ACHN (cell line): ENCODE data around the gene TAS2R60.
A peak's percentile ranks its signal among the peaks of the same experiment; 100 is the strongest.
"Not testable (repeated sequence)": the region's sequence is repeated elsewhere in the genome, so short reads cannot be mapped to it uniquely, and the experiment has no call there.

Experiments used
- DNase-seq: peaks from one replicate; pipeline ENCODE4 v3.0.0-alpha.2; 2015
- in situ Hi-C: cut with HindIII; loops from 2 replicates; pipeline ENCODE4 v1.10.0; 2017; ENCODE audit warnings: low sequenced_read_pairs, low pct_ligation_motif_present, low pct_unique_long_range_greater_than_20kb

TAS2R60 gene

DNA sequence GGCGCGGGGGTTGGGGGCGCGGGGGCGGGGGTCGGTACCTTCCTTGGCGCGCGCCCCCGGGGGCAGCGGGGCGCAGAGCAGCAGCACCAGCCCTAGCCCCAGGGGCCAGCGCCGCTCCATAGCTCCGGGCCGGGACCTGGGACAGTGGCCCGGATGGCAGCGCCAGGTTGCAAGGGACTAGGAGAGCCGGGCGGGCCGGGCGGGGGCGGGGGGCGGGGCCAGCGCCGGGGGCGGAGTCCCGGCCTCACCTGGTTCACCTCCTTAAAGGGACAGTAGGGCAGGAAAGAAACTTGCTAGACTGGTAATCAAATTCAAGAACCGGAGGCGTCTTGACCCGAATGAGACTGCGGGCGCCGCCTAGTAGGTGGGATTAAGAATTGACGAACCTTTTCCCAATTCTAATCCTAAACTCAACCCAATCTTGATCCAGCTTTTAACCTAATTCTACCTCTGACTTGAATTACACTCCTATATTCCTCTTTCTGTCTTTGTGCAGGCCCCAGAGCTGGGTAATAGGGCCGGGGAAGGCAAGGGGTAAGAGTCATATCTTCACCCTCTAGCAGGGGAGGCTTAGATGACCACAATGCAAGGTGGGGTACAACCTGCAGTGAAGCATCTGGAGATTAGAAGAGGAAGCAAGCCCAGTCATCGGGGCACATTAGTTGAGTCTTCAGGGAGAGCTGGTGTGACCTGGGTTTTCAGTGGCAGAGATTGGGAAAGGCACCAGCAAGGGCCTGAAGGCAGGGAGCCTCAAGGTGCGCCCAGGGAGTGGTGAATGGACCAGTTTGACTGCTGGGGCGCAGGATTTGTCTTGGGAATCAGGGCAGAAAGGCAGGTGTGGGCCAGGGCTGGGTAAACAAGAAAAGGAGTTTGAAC is 34.3 kb upstream of the TAS2R60 start, which contains the start of gene EPHA1:
EPHA1 (minus strand) TSS at position 171 of the 876 bp plus-strand sequence; CDS start at position 120, 51 bp downstream.
- in situ Hi-C loops = no loop called here

DNA sequence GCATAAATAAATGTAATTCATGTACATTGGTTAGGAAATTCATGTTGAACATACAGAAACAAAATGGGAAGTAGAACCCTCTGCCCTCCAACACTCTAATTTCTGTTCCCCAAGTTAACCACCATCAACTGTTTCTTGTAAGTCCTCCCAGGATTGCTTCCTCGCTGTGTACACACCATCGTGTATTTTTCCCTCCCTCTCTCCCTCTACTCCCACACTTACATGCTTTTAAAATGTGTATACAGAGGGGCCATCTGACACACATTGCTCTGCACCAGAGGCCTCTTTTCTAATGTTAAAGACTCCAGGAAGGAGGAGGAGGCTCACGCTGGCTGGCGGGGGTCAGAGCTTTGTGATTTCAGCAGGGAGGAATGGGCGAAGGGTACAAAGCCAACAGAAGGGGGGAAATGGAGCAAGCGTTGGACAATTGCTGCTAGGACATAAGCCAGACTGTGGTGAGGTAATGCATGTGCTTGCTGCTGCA is 32.7 kb upstream of the TAS2R60 start:
- in situ Hi-C loops = no loop called here
- DNase-seq = no peak

More for the DNA sequence above, 34.3 kb upstream of the TAS2R60 start, which contains the start of gene EPHA1:
- DNase-seq = no peak

DNA sequence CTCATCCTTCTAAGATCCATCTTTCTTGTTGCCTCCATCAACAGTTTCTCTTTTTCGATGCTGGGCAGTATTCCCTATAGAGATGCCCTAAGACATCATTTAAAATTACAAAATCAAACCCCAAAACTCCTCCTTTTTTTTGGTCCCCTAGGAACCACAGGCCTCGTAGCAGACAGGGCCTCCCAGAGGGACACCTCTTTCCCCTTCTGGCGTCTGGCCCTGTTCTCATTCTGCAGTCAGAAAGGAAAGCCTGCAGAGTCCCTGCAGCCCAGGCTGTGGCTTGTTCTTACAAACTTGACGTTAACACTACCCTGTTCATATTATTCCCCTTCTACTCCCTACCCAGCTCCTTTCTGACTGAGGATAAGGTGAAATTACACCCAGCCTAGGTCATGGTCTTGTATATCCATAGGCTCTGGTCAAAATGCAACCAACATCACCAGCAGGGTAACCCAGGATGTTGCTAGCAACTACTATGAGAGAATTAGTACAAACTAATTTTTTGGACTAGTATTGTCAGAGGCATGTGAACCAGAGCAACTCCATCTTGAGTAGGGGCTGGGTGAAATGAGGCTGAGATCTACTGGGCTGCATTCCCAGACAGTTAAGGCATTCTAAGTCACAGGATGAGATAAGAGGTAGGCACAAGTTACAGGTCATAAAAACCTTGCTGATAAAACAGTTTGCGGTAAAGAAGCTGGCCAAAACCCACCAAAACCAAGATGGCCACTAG is 31.1 kb upstream of the TAS2R60 start:
- DNase-seq = no peak
- in situ Hi-C loops = no loop called here

DNA sequence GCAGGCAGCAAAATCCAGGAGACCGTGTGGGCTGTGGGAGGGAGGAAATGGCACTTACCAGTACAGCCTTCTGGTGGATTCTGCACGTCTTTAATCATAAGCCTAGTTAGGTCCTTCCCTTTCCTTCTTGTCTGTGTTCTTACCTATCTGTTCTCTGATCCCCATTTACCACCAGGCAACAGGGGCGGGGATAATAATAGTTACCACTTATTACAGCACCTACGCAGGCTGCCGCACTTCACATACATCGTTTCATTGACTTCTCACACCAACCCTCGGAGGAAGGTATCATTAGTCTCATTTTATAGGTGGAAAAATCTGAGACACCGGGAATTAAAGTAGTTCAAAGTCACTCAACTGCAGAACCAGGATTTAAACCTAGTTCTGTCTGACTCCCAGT is 30.1 kb upstream of the TAS2R60 start:
- in situ Hi-C loops = no loop called here

DNA sequence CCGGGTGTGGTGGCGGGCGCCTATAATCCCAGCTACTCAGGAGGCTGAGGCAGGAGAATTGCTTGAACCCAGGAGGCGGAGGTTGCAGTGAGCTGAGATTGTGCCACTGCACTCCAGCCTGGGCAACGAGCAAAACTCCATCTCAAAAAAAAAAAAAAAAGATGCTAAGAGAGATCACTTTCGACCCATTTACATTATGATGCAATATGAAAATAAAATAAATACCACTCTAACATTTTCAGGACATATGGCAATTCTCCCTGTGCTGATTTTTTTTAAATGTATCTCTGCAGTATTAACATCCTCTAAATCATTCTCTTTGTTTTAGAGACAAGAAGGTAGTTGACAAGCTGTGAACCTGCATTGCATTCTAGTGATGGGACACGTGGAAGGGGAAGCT is 28.0 kb upstream of the TAS2R60 start:
- in situ Hi-C loops, DNase-seq: not testable (repeated sequence)

More for the DNA sequence above, 30.1 kb upstream of the TAS2R60 start:
- no peak for DNase-seq

DNA sequence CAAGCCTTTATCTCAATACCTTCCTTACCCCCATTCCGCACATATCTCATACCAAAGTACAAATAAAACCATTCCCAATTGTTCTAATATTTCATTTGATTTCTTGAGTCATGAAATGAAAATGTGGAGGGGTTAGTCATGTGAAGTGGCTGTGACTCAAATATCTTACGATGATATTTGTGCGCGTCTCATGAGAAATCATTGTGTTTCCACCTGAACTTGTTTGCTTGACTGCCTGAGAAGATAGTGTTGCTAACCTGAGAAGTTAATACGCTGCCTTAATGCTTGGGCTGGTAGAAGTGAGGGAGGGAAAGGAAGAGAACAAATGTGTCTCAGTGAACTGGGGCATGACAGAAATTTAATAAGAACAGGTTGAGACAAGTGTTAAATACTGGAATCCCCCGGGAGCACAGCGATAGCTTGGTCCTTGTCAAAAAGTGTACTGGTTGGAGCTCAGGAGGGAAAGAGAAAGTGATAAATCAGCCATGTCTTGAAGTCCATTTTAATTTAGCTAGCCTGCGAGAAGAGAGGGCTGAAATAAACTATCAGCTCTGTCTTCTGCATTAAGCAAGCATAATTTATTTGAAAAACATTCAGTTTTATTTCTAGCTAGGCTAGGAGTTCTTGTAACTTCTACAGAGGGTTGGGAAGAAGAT is 27.4 kb upstream of the TAS2R60 start:
- DNase-seq = peak; percentile 22
- in situ Hi-C loops = no loop called here

DNA sequence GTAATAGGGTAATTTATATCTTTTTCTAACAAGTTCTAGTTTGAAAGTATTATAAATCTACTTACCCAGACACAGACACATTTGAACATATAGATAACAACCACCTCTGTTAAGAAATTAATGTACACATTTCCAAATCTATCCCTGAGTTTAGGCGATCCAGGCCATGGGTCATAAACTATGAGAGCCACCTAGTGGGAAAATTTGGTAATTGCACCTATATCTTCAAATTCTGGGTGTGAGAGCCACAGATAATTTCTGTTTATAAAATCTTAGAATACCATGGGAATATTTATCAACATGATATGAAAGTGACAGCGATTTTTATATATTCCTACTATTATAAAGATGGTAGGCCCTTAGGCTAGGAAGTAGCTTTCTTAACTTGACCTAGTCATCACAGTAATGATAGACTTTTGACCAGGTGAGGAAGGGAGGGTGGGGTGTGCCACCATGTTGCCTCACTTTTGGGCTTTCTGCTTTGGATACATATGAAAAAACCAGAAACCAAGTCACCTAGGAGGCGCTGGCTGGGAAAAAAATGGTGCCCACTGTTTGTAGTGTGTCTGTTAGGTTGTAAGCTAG is 26.6 kb upstream of the TAS2R60 start:
- in situ Hi-C loops = no loop called here

DNA sequence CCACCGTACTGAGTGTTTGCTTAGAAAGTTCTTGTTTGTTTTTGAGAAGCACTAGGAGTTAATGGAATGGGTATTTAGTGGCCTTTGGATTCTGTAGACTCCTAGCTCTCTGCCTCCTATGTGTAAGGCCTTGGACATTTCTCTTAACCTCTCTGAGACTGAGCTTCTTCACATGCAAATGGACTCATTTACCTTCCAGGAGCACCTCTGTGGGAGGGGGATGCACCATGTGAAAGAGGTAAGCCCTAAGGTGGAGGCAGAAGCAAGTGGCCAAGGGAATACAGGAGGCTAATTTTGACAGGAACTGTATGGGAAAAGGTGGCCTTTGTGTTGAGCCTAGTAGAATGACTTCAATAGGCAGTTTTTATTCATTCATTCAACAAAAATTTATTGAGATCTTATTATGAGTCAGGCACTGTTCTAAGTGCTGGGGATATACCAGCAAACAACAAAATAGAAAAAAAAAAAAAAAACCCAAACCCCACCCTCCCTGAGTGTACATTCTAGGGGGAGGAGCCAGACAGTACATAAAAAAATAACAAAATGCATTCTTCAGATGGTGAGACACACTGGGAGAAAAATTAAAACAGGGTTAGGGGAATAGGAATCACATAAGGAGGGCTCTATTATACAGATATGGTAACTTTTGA is 25.4 kb upstream of the TAS2R60 start:
- in situ Hi-C loops = no loop called here
- DNase-seq = no peak

More for the DNA sequence above, 26.6 kb upstream of the TAS2R60 start:
- peak; percentile 66 for DNase-seq

DNA sequence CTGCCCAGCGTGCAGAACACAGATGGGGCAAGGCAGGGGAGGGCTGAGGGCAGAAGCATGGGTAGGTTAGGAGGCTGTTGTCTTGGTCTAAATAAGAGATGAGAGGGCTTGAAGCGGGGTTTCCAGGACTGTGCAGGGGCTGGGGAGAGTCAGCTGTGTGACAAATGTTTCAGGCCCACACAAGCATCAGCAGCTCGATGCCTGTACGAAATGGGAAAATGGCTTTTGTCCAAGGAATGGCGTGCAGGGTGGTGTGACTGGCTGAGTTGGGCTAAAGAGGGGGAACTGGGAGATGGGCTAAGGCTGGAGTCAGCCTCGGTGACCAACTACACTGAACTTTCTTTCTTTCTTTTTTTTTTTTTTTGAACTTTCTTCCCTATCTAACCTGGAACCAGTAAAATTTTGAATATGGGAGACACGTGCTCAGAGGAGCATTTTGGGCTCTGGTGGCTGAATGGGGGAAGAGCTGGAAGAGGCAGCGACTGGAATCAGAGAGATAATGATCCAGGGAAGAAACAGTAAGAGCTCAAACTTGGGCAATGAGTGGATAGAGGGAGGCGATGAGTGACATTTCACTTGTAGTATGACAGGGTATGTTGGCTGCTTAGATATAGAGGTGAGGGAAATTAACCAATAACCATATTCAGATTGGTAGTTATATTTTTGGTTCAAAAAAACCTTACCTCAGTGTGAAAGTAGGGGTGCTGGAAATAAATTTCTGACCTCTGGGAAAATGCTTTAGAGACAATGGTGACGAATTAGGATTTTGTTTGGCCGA is 24.4 kb upstream of the TAS2R60 start:
- in situ Hi-C loops = no loop called here
- DNase-seq = no peak

DNA sequence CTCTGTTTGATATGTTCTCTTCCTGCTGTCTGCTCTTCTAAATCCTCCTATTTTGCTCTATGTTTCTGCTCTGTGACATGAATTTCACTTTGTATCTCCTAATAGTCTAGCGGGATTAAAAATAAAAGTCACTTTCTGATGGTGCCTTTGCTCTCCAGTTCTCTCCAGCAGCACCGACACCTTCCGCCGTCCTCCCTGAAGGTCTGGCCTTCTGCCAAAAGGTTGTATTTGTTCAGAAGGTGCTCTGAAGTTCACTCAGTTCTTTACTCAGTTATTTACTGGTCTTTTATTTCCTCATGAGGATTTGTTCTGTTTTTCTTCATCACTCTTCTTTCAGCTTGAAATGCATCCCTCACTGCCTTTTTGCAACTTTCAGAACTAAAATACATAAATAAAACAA is 23.4 kb upstream of the TAS2R60 start:
- no peak for DNase-seq
- in situ Hi-C loops = no loop called here

DNA sequence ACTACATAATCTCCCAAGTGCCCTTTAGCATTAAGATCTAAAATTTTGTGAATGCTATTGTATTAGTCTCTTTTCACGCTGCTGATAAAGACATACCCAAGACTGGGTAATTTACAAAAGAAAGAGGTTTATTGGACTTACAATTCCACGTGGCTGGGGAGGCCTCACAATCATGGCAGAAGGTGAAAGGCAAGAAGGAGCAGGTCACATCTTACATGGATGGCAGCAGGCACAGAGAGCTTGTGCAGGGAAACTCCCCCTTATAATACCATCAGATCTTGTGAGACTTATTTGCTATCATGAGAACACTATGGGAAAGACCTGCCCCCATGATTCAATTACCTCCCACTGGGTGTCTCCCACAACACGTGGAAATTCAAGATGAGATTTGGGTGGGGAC is 22.6 kb upstream of the TAS2R60 start:
- DNase-seq, in situ Hi-C loops: not testable (repeated sequence)

DNA sequence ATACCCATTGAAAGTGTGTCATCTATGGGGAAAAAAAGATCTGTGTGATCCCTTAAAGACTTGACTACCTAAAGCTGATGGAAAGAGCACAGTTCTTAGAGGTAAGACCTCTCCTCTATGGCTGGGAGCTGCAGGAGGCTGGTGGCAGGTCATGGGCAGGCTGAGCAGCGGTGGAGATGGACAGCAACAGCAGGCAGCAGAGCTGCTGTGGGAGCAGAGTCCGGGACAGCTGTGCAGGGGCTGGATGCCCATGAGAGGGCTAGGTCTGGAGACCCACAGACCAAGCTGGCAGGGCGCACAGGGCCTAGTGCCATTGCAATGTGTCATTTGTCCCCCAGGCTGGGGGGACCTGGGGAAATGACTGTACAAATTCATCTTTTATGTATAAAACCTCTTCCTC is 21.2 kb upstream of the TAS2R60 start:
- DNase-seq = no peak

DNA sequence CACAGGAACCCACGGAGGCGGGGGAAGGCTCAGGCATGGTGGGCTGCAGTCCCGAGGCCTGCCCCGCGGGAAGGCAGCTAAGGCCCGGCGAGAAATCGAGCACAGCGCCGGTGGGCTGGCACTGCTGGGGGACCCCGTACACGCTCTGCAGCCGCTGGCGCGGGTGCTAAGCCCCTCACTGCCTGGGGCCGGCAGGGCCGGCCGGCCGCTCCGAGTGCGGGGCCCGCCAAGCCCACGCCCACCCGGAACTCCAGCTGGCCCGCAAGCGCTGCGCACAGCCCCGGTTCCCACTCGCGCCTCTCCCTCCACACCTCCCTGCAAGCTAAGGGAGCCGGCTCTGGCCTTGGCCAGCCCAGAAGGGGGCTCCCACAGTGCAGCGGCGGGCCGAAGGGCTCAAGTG is 18.8 kb upstream of the TAS2R60 start:
- in situ Hi-C loops, DNase-seq: not testable (repeated sequence)

More for the DNA sequence above, 21.2 kb upstream of the TAS2R60 start:
- in situ Hi-C loops = no loop called here

DNA sequence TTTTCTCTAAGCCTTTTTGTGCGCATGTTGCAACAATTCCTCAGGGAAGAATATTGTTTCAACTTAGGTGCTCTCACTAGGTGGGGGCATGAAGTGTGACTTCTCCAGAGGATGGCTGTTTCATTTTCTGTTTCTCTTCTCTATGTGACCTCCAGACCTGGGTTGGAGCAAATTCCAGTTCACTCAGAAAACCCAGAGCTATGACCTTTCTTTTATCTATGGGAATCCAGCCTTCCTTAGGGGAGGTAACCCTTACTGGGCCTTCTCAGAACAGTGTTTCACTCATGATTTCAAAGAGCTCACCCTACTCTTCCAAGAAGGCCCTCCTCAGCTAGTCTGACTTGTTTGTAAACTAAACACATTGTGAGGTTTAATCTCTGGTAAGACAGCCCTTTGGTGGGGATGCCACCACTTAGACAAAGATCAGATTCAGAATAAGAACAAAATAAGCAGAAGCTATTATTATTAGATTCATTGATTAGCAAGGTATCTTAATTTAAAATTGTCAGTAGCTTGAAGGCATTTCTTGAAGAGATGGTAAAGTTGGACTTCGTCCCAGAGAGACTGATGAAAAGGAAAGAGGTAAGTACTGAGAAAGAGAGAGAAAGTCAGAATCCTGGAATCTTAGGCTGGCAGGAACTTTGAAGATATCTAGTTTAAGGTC is 16.6 kb upstream of the TAS2R60 start:
- in situ Hi-C loops = no loop called here
- DNase-seq = no peak

DNA sequence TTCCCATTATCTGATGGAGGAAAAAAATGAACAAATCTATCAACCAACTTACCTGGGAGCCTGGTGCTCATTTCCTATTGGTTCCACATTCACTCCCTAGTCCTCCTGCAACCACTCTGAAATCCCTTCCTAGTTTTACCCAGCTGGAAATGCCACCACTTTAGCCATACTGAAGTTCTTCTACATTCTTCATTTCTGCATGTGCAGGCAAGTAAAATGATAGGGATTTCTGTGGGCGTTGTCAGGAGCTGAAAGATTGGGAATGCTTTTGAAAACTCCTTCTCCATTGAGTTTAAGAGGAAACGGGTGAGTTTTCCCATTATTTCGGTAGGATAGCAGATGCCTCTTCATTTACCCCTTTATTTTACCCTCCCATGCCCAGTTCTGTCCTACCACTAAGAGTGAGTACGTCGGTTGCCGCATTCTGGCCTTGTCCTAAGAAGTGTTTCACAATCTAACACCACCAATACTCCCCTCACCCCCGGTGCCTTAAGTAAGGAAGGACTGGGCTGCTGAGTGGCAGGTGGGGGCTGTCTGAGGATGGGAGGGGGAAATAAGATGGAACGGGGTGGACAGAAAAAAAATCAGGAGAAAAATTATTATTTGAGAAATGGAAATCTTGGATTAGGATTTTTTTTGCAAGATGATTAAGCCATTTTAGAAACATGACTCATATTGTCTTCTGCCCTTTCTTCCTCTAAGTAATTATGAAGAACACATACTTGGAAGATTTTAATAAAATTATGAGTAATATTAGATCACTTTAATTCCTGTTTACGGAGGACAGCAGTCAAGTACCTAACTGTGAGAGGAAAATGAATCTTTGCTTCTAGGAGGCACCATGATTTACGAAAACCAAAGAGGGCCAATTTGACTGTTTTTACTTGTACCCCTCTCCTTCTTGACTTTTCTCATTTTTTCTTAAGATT is 13.2 kb upstream of the TAS2R60 start:
- in situ Hi-C loops = no loop called here
- DNase-seq = no peak

DNA sequence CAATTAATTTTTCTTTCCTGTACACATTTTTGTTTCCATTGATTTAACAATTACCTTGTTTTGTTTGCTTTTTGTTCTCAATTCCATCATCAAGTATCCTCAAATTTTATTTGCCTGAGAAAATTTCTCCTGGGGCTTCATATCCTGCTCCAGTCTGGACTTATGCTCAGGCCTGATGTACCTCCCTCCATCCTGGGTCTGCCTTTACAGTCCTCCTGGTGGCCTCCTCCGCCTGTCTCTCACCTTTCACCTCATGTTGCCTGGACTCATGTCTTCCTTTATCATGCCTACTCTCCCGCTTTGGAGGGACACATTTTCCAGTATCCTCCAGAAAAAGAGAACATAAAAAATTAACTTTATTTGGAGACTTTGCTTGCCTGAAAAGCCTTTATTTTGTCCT is 12.1 kb upstream of the TAS2R60 start:
- DNase-seq = no peak
- in situ Hi-C loops = no loop called here
